Measurements from ENCODE around the gene GLYATL3.
A peak's percentile ranks its signal among the peaks of the same experiment; 100 is the strongest.

The GLYATL3 gene

DNA sequence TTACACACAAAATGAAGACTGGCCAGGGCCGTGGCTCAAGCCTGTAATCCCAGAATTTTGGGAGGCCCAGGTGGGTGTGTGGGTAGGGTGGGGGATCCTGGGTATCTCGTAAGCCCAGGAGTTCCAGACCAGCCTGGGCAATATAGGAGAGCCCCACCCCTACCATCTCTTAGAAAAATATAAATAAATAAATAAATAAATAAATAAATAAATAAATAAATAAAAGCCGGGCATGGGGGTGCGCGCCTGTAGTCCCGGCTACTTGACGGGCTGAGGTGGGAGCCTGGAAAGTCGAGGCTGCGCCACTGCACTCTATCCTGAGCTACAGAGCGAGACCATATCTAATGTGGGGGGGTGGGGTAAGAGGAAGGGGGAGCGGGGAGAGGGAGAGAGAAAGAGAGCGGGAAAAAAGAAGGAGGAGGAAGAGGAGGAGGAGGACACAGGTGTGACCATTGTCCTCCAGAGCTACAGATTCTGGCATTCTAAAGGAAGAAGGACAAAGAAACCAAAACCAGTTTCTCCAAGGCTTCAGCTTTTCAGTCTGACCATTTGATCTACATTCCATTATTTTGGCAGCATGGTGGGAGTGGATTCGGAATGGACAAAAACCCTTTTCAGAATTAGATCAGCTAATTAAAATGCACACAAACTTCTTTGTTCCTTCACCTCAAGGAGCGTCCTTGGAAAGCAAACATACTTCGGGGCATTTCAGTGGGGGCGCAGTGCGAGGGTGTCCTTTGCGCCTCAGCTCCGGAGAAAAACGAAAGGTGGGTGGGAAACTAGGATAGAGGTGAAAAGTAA lies 50.2 kb downstream of the GLYATL3 start:
- DNase-seq: no peak

GRCh38 chr6:49550492-49551077 lies 50.9 kb downstream of the GLYATL3 start, which contains the start of gene C6orf141:
Gene C6orf141, plus strand, starts transcription at chr6:49550668. Its CDS starts 125 bp downstream, at chr6:49550793.
- peak; percentile 4 for DNase-seq

GRCh38 chr6:49551078-49551865 lies 51.5 kb downstream of the GLYATL3 start:
- no peak for DNase-seq

- DNase-seq: no peak
These were observed 52.1 kb downstream of the GLYATL3 start for GRCh38 chr6:49551866-49552129.

DNA sequence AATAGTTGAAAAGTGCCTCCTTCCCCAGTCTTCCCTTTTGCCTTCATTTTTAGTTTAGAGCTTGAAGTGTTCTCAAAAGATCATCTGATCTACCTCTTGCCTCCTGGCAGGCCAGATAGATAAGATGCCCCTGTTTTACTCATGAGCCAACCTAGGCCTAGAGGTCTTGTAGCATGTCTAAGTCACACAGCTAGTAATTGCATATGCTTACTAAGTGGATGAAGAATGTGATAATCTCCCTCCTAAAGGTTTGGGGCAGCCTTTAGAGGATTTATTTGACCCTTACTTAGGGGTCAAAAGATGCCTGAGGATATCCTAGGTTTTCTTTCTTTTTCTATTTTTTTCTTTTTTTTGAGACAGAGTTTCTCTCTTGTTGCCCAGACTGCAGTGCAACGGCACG lies 52.9 kb downstream of the GLYATL3 start:
- DNase-seq: no peak

DNA sequence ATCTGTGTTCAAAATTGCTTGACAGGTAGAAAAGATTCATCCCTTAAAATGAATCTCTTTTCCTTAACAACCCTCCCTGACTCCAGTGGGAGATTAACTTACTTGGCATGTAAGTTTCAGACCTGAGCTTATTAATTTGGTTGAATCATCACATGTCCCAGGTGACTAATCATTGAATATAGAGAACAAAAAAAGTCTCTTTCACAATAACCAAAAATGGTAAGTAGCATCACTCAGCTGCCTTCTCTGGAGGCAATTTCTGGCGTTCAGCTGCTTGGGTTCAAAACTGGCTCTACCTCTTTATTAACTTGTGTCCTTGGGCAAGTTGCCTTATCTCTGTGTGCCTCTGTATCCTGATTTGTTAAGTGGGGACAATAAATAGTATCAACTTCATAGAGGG lies 53.7 kb downstream of the GLYATL3 start:
- no peak for DNase-seq

DNA sequence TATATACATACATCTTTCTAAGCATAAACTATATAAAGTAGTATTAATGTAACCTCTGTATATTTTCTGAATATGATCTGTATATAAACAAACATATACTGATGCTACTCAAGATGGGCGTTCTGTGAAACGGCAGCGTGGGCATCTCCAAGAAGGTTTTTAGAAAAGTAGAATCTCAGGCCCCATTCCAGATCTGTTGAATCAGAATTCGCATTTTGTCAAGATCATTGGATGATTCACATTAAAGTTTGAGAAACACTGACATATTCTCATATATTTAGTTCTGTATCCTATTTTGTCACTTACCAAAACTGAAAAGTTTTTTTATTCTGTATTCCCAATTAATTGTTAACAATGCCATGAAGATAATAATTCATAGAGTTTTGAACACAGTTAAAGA lies 56.2 kb downstream of the GLYATL3 start:
- no peak for DNase-seq

GRCh38 chr6:49556429-49556837 lies 56.7 kb downstream of the GLYATL3 start:
- DNase-seq: no peak

DNA sequence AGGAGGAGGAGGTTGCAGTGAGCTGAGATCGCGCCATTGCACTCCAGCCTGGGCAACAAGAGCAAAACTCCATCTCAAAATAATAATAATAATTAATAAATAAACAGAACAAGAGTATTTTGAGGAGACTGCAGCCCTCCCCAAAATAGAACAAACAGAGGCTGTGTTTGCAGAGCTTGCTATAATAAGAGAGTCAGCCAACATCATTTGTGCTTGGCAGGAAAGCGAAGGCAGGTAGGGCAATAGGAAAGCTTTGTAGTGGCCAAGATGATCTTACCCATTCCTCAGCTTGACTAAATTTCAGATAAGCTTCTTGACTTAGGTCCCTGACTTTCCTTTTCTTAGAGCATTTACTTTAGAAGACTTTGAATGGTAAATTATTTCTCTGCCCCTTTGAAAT lies 57.5 kb downstream of the GLYATL3 start:
- DNase-seq: no peak

DNA sequence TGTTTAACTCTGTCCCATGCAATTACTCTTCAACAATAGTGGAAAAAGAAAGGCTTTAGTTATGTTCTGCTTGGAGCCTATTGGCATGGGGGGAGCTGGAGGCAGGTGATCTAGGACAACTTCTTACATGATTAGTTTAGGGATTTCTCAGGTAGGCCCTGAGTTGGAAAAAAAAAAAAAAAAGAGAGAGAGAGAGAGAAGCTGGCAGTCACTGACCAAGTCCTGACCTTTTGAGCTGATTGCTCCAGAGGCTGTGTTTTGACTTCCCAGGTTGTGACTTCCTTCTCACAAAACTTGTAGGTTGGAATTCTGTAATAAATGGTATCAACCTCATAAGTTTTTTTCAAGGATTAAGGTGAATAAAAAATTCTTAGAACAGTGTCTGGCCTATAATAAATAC lies 58.5 kb downstream of the GLYATL3 start:
- no peak for DNase-seq

GRCh38 chr6:49563006-49563886 lies 63.5 kb downstream of the GLYATL3 start:
- no peak for DNase-seq

DNA sequence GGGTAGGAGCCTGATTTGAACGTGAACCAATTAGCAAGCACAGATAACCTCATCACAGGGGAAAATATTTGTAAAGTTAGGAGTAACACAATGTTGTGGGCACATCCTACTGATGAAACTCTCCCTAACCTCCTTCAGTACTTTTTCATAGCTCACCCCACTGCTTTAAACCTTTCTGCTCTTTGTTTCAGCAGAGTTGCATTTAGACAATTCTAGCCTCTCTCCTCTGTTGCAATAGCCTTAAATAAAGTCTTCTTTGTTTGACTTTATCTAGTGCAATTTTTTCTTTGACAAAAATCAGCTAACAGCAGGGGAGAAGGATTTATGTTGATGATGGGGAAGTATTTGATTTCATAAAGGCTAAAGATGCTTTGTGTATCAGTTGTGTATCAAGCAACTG lies 64.8 kb downstream of the GLYATL3 start:
- no peak for DNase-seq

GRCh38 chr6:49565261-49565660 lies 65.5 kb downstream of the GLYATL3 start:
- DNase-seq: no peak

DNA sequence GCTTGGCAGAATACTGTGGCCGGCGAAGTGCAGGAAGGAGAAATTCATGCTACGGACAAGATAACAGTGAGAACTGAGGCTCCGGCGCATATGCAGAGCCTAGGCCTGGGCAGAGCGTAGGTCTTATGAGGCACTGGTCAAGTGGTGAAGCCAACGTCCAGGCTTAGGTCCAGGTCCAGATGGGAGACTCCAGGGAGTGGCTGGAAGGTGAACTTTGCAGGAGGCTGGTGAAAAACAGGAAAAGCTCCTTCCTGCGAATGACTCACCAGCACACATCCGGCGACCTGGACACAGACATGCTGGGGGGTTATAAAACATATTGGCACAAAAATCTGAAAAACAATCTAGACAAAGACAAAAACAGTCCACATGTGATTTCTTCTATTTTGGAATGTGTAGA lies 66.1 kb downstream of the GLYATL3 start:
- no peak for DNase-seq

DNA sequence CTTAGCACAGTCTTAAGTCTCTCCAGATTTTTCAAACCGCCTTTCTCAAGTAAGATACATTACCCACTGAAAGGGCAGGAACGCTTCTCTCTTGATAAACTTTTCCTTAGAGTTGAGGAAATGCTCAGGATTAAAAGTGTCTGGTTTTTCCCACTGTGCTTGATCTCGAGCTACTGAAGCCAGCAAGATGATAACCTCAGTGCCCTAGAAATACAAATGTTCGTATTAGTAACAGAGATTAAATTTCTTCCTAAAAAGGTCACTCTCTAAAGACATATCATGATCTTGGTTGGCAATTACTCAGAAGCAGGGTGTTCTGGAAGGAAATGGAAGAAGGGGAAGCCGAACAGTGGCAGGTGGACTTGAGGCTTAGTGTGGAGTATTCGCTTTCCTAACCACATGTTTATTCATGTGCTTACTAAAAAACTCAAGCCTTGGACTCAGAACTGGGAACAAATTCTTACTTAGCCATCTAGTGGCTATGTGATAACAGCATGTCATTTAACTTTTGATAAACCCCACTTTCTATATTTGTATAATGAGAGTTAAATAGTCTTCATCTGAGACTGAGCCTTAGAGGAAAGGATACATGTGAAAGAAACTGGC lies 70.9 kb downstream of the GLYATL3 start:
- DNase-seq: no peak

DNA sequence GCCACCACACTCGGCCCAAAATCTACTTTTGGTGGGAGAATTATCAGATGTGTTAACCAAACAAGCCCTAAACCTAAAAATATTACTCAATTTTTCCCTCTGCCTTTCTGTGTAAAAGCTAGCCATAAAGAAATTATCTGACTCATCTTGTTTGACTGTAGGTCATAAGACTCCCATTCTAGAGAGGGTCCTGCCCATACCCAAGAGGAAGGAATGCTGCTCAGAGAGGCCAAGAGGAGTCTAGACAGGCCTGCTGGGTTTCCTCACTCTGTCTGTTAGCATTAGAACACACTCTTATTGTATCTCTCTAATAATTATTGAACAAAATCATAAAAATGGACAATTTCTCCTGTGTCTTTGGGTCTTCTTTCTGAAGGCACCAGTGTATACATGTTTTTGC lies 76.9 kb downstream of the GLYATL3 start:
- DNase-seq: no peak

Data from activated gamma-delta T cell treated with Interleukin-2 at 50 U/mL for 16 hours (primary cell).